Mucosa of stomach (tissue), 1 donor: ENCODE data around the gene FANCG.

ENCODE experiments used
- H3K27me3 ChIP-seq: one replicate; pipeline ENCODE4 v1.7.0; 2013; ENCODE audit warnings: mild to moderate bottlenecking, low read length; ENCODE audit not compliant: control insufficient read depth, insufficient read depth
- H3K36me3 ChIP-seq: one replicate; pipeline ENCODE4 v1.7.0; 2013; ENCODE audit warnings: low read length; ENCODE audit not compliant: control insufficient read depth, insufficient read depth
- H3K4me1 ChIP-seq: one replicate; pipeline ENCODE4 v1.7.0; 2013; ENCODE audit warnings: mild to moderate bottlenecking, low read length; ENCODE audit not compliant: control insufficient read depth, insufficient read depth
- H3K4me3 ChIP-seq: one replicate; pipeline ENCODE4 v1.7.0; 2013; ENCODE audit warnings: low read length
- H3K9ac ChIP-seq: one replicate; pipeline ENCODE4 v1.7.0; 2013; ENCODE audit warnings: mild to moderate bottlenecking, low read length, moderate library complexity
- H3K9me3 ChIP-seq: one replicate; pipeline ENCODE4 v1.7.0; 2013; ENCODE audit warnings: mild to moderate bottlenecking, low read length, moderate library complexity; ENCODE audit not compliant: control insufficient read depth
- donor health status: Pancreatic carcinoma.

The FANCG gene

DNA sequence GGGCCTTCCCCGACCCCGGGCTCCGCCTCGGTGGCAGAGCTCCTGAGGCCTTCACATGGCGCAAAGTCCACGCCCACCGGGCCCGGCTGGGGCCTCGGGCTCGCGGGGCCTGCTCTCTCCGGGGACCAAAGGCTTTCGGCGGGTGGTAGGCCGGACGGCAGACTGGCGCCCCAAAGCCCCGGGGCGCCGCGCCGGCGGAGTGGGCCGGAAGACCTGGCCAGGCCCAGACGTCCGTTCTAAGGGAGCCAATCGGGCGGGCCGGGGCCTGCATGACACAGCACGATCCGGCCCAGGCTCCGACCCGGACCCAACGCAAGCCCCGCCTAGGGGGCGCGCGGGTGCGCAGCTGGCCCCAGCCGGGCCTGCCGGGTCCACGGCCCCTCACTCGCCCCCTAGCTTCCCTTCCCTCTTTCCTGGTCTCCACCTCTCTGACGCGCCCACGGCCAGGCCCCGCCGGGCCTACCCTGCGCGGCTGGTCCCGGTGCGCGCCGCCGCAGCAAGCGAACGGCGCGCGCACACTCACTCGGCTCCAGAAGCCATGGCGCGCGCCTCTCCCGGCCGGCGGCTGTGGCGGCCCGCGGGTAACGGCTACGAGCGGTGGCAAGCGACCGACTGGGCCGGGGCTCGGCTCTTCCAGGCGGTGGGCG, 7.8 kb downstream of the FANCG start:
- H3K27me3 ChIP-seq: no peaks in the 10 kb centered on the region

GRCh38 chr9:35070823-35071813, 8.6 kb downstream of the FANCG start:
- Histone ChIP-seq H3K27me3 (no peaks in the 10 kb centered on the region), H3K4me1 (peaks cover 22% of the 10 kb centered on the region), H3K36me3 (peaks cover 8% of the 10 kb centered on the region), H3K4me3 (peak overlapping the region; percentile 69), H3K9ac (peak overlapping the region; percentile 96), H3K9me3 (no peaks in the 10 kb centered on the region)

More for the DNA sequence above, 7.8 kb downstream of the FANCG start:
- no peaks in the 10 kb centered on the region for H3K9me3 ChIP-seq
- H3K9ac ChIP-seq: peak overlapping the region; percentile 96
- peaks cover 22% of the 10 kb centered on the region for H3K4me1 ChIP-seq
- H3K36me3 ChIP-seq: peaks cover 8% of the 10 kb centered on the region
- peak overlapping the region; percentile 69 for H3K4me3 ChIP-seq

DNA sequence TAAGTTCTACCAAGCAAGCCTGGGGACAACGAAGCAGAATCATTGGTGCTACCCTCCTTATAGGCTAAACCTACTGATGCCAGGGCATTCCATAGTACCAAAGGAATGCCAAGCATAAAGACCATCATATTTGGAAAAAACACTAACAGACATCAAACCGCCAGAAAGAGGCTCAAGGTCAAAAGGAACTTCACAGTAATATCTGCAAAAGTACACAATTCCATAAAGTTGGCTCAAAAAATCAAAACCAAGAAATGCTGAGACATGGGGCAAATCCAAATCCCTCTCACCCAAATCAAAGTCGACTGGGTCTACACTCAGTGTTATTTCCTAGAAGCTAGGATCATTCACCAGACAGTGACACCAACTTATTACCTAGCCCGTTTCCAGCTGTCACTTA, 10.7 kb downstream of the FANCG start:
- H3K9ac ChIP-seq: no peak overlapping the region
- H3K36me3 ChIP-seq: peaks cover 12% of the 10 kb centered on the region

DNA sequence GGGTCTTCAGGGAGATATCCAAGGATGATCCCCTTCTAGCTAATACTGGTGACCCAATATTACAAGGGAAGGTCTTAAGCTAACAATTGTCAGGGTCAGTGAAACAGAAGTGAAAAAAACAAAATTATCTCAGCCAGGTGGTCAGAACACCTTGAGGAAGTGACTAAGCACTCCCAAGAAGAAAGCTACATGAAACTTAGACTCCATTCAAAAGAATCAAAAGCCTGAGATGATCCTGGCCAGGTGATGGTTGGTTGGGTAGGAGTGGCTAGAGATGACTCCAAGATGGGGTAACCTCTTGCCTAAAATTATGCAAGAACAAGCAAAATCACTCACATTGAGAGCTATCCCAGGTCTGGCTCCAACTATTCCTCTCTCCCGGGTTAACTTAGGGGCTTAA, 12.7 kb downstream of the FANCG start:
- Histone ChIP-seq H3K36me3 (peaks cover 29% of the 10 kb centered on the region), H3K9ac (no peak overlapping the region), H3K4me3 (no peak overlapping the region), H3K9me3 (no peaks in the 10 kb centered on the region), H3K4me1 (peaks cover 17% of the 10 kb centered on the region), H3K27me3 (no peaks in the 10 kb centered on the region)

More for the DNA sequence above, 10.7 kb downstream of the FANCG start:
- Histone ChIP-seq H3K27me3 (no peaks in the 10 kb centered on the region), H3K9me3 (no peaks in the 10 kb centered on the region), H3K4me1 (peaks cover 22% of the 10 kb centered on the region), H3K4me3 (no peak overlapping the region)

DNA sequence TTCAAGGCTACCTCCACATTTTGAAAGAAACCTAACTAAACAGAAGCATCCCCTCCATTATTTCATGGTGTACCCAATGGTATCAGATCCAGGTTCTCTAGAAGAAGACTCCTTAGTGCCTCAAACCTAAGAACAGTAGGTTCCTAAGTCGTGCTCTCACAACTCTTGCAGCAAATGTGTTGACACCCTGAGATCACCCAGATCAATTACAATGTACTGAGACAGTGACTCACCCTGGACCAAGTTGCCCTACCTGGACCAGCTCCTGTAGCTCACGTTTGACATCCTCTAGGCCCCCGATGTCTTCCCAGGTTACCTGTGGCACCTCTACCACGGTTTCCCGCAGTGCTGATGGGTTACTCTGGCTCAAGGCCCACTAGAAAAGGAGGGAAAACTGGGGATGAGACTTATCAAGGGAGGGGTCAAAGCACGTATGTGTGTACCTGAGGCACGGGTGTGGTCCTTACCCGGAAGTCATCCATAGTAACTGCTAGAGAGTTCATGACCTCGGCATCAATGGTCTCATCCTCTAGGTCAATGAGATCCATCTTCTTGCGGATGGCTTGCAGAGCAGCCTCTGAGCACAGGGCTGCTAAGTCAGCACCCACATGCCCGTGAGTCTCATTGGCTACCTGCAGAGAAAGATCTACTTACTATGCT, 19.1 kb downstream of the FANCG start:
- Histone ChIP-seq H3K4me1 (no peaks in the 10 kb centered on the region), H3K36me3 (peaks cover 68% of the 10 kb centered on the region), H3K9ac (no peak overlapping the region)

GRCh38 chr9:35059438-35059837, 20.3 kb downstream of the FANCG start:
- no peak overlapping the region for H3K4me3 ChIP-seq
- H3K27me3 ChIP-seq: no peaks in the 10 kb centered on the region
- H3K4me1 ChIP-seq: no peaks in the 10 kb centered on the region
- H3K36me3 ChIP-seq: peaks cover 64% of the 10 kb centered on the region
- H3K9me3 ChIP-seq: no peaks in the 10 kb centered on the region
- no peak overlapping the region for H3K9ac ChIP-seq

More for the DNA sequence above, 19.1 kb downstream of the FANCG start:
- Histone ChIP-seq H3K9me3 (no peaks in the 10 kb centered on the region), H3K27me3 (no peaks in the 10 kb centered on the region), H3K4me3 (no peak overlapping the region)

DNA sequence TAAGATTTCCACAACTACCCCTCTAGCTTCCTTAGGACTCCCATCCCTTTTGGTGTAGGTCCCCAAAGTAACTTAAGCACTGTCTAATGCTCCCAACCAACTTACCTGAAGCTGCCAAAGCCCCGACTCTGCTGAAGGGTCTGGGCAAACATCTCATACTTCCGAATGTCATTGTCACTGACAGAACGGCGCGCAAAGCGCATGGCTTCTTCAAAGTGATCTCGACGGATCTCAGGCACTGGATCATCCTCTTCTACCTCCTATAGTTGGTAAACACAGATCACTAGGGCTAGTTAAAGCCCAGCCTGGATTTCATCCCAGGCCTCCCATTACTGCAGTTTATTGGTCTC, 22.5 kb downstream of the FANCG start:
- Histone ChIP-seq H3K4me3 (no peak overlapping the region), H3K9ac (no peak overlapping the region), H3K36me3 (peaks cover 47% of the 10 kb centered on the region), H3K4me1 (no peaks in the 10 kb centered on the region), H3K27me3 (no peaks in the 10 kb centered on the region), H3K9me3 (no peaks in the 10 kb centered on the region)

GRCh38 chr9:35056571-35057270, 23.0 kb downstream of the FANCG start:
- Histone ChIP-seq H3K9me3 (no peaks in the 10 kb centered on the region), H3K9ac (no peak overlapping the region), H3K4me1 (no peaks in the 10 kb centered on the region), H3K4me3 (no peak overlapping the region), H3K27me3 (no peaks in the 10 kb centered on the region), H3K36me3 (peaks cover 41% of the 10 kb centered on the region)

- H3K4me3 ChIP-seq: no peak overlapping the region
- no peak overlapping the region for H3K9ac ChIP-seq
- H3K27me3 ChIP-seq: no peaks in the 10 kb centered on the region
- no peaks in the 10 kb centered on the region for H3K4me1 ChIP-seq
- no peaks in the 10 kb centered on the region for H3K9me3 ChIP-seq
- peaks cover 26% of the 10 kb centered on the region for H3K36me3 ChIP-seq
These were observed 24.7 kb downstream of the FANCG start for GRCh38 chr9:35054871-35055644.

- no peak overlapping the region for H3K9ac ChIP-seq
- H3K27me3 ChIP-seq: no peaks in the 10 kb centered on the region
- H3K9me3 ChIP-seq: no peaks in the 10 kb centered on the region
- H3K4me1 ChIP-seq: no peaks in the 10 kb centered on the region
- H3K4me3 ChIP-seq: no peak overlapping the region
- peaks cover 22% of the 10 kb centered on the region for H3K36me3 ChIP-seq
These were observed 25.4 kb downstream of the FANCG start for GRCh38 chr9:35054185-35054835.
